ENCODE measurements around the gene STX4. TPM values are rescaled to one million over a fixed set of nuclear protein-coding genes. Genes with fewer than 3 reads are reported as not detected.

STX4 gene
- total RNA-seq, 2 donors from 2014 or later, result 17.1 to 23.8 TPM

DNA sequence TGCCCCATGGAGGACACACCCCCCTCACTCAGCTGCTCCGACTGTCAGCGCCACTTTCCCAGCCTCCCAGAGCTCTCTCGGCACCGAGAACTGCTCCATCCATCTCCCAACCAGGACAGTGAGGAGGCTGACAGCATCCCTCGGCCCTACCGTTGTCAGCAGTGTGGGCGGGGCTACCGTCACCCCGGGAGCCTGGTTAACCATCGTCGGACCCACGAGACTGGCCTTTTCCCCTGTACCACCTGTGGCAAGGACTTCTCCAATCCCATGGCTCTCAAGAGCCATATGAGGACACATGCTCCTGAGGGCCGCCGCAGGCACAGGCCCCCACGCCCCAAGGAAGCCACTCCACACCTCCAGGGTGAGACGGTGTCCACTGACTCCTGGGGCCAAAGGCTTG lies 43.0 kb downstream of the STX4 start:
- H3K36me3 ChIP-seq, result peaks cover 50% of the 10 kb centered on the region

DNA sequence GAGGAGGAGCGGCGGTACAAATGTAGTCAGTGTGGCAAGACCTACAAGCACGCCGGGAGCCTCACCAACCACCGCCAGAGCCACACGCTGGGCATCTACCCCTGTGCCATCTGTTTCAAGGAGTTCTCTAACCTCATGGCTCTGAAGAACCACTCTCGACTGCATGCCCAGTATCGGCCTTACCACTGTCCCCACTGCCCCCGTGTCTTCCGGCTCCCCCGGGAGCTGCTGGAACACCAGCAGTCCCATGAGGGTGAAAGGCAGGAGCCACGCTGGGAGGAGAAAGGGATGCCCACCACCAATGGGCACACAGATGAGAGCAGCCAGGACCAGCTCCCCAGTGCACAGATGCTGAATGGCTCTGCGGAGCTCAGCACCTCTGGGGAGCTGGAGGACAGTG lies 43.7 kb downstream of the STX4 start:
- DNase-seq (ENCODE audit: low spot score), result no peak

More for the DNA sequence above, 43.0 kb downstream of the STX4 start:
- no peak for DNase-seq (ENCODE audit: low spot score)
- Histone ChIP-seq H3K4me1 (peaks cover 0 to 27% of the 10 kb centered on the region in 2 donors), H3K4me3 (no peak overlapping the region), H3K27ac (no peak overlapping the region), H3K9me3 (no peaks in the 10 kb centered on the region), H3K27me3 (no peaks in the 10 kb centered on the region)
- TF ChIP-seq, protein P1, sequence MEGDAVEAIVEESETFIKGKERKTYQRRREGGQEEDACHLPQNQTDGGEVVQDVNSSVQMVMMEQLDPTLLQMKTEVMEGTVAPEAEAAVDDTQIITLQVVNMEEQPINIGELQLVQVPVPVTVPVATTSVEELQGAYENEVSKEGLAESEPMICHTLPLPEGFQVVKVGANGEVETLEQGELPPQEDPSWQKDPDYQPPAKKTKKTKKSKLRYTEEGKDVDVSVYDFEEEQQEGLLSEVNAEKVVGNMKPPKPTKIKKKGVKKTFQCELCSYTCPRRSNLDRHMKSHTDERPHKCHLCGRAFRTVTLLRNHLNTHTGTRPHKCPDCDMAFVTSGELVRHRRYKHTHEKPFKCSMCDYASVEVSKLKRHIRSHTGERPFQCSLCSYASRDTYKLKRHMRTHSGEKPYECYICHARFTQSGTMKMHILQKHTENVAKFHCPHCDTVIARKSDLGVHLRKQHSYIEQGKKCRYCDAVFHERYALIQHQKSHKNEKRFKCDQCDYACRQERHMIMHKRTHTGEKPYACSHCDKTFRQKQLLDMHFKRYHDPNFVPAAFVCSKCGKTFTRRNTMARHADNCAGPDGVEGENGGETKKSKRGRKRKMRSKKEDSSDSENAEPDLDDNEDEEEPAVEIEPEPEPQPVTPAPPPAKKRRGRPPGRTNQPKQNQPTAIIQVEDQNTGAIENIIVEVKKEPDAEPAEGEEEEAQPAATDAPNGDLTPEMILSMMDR (IDR thresholded peaks at IDR 0.05), result no peak

DNA sequence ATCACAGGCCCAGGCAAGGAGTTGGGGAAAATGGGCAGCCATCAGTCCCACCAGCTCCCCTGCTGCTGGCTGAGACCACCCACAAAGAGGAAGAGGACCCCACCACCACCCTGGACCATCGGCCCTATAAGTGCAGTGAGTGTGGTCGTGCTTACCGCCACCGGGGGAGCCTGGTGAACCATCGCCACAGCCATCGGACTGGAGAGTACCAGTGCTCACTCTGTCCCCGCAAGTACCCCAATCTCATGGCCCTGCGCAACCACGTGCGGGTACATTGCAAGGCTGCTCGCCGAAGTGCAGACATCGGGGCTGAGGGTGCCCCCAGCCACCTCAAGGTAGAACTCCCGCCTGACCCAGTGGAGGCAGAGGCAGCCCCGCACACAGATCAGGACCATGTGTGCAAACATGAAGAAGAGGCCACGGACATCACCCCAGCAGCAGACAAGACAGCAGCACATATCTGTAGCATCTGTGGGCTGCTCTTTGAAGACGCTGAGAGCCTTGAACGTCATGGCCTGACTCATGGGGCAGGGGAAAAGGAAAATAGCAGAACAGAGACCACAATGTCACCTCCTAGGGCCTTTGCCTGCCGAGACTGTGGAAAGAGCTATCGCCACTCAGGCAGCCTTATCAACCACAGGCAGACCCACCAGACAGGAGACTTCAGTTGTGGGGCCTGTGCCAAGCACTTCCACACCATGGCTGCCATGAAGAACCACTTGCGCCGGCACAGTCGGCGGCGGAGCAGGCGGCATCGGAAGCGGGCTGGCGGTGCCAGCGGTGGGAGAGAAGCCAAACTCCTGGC lies 44.4 kb downstream of the STX4 start:
- no peaks in the 10 kb centered on the region for H3K27me3 ChIP-seq
- peaks cover 59% of the 10 kb centered on the region for H3K36me3 ChIP-seq
- TF ChIP-seq, protein P1 (IDR thresholded peaks at IDR 0.05), result no peak
- no peak overlapping the region for H3K4me3 ChIP-seq
- no peak for DNase-seq (ENCODE audit: low spot score)
- H3K4me1 ChIP-seq, result peaks cover 0 to 21% of the 10 kb centered on the region in 2 donors
- no peaks in the 10 kb centered on the region for H3K9me3 ChIP-seq
- H3K27ac ChIP-seq, result no peak overlapping the region

More for the DNA sequence above, 43.7 kb downstream of the STX4 start:
- Histone ChIP-seq H3K27ac (no peak overlapping the region), H3K4me1 (peaks cover 0 to 28% of the 10 kb centered on the region in 2 donors), H3K27me3 (no peaks in the 10 kb centered on the region), H3K9me3 (no peaks in the 10 kb centered on the region), H3K36me3 (peaks cover 53% of the 10 kb centered on the region), H3K4me3 (no peak overlapping the region)
- TF ChIP-seq, protein P1 (IDR thresholded peaks at IDR 0.05), result no peak

DNA sequence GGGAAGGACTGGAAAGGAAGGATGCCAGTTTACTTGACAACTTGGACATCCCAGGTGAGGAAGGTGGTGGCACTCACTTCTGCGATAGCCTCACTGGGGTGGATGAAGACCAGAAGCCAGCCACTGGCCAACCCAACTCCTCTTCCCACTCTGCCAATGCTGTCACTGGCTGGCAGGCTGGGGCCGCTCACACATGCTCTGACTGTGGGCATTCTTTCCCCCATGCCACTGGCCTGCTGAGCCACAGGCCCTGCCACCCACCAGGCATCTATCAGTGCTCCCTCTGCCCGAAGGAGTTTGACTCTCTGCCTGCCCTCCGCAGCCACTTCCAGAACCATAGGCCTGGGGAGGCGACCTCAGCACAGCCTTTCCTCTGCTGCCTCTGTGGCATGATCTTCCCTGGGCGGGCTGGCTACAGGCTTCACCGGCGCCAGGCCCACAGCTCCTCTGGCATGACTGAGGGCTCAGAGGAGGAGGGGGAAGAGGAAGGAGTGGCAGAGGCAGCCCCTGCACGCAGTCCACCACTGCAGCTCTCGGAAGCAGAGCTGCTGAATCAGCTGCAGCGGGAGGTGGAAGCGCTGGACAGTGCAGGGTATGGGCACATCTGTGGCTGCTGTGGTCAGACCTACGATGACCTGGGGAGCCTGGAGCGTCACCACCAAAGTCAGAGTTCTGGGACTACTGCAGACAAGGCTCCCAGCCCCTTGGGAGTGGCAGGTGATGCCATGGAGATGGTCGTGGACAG lies 45.4 kb downstream of the STX4 start:
- H3K4me3 ChIP-seq, result no peak overlapping the region
- peaks cover 69% of the 10 kb centered on the region for H3K36me3 ChIP-seq
- peaks cover 0 to 19% of the 10 kb centered on the region in 2 donors for H3K4me1 ChIP-seq
- TF ChIP-seq, protein P1 (IDR thresholded peaks at IDR 0.05), result no peak
- no peak overlapping the region for H3K27ac ChIP-seq
- no peaks in the 10 kb centered on the region for H3K9me3 ChIP-seq
- DNase-seq (ENCODE audit: low spot score), result no peak
- H3K27me3 ChIP-seq, result no peaks in the 10 kb centered on the region

DNA sequence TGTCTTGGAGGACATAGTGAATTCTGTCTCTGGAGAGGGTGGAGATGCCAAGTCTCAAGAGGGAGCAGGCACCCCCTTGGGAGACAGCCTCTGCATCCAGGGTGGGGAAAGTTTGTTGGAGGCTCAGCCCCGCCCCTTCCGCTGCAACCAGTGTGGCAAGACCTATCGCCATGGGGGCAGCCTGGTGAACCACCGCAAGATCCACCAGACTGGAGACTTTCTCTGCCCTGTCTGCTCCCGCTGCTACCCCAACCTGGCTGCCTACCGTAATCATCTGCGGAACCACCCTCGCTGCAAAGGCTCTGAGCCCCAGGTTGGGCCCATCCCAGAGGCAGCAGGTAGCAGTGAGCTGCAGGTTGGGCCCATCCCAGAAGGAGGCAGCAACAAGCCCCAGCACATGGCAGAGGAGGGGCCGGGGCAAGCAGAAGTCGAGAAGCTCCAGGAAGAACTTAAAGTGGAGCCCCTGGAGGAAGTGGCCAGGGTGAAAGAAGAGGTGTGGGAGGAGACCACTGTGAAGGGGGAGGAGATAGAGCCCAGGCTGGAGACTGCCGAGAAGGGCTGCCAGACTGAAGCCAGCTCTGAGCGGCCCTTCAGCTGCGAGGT lies 46.1 kb downstream of the STX4 start:
- H3K27ac ChIP-seq, result no peak overlapping the region
- H3K27me3 ChIP-seq, result no peaks in the 10 kb centered on the region
- H3K36me3 ChIP-seq, result peaks cover 75% of the 10 kb centered on the region
- H3K4me1 ChIP-seq, result peaks cover 0 to 19% of the 10 kb centered on the region in 2 donors
- TF ChIP-seq, protein P1 (IDR thresholded peaks at IDR 0.05), result no peak
- DNase-seq (ENCODE audit: low spot score), result no peak
- H3K9me3 ChIP-seq, result no peaks in the 10 kb centered on the region
- H3K4me3 ChIP-seq, result no peak overlapping the region

Measured in right atrium auricular region (tissue), 2 donors.